ENCODE measurements around the gene KMT2D.

- TF ChIP-seq CTCF (IDR thresholded peaks at IDR 0.05; ENCODE audit: control extremely low read depth in 1 of 3, insufficient read depth in 1 of 3, low read depth in 1 of 3, low read length in 3 of 3) = no peak
- TF ChIP-seq PHF8 (conservative IDR thresholded peaks at IDR 0.05; ENCODE audit: low read depth, low read length) = no peak
- TF ChIP-seq POLR2A (IDR thresholded peaks at IDR 0.05; ENCODE audit: control extremely low read depth in 1 of 2, low read depth in 2 of 2, low read length in 2 of 2) = no peak
- TF ChIP-seq EZH2 (IDR thresholded peaks at IDR 0.05; ENCODE audit: low read depth, low read length, severe bottlenecking) = no peak
- no peak for TF ChIP-seq YY1 (IDR thresholded peaks at IDR 0.05; ENCODE audit: low read depth, low read length)
- TF ChIP-seq USF2 (IDR thresholded peaks at IDR 0.05; ENCODE audit: low read length) = no peak
Observed at GRCh38 chr12:49031573-49032161, 28.9 kb downstream of the KMT2D start.

All from H1 (cell line).